ENCODE measurements around the gene UTS2R.
"Not testable (repeated sequence)": the region's sequence is repeated elsewhere in the genome, so short reads cannot be mapped to it uniquely, and the experiment has no call there.

Gene UTS2R

GRCh38 chr17:82334622-82335394, 36.8 kb upstream of the UTS2R start:
- no peak for DNase-seq

- no peak for DNase-seq
Measured at GRCh38 chr17:82338858-82339633, 32.5 kb upstream of the UTS2R start.

GRCh38 chr17:82339634-82340580, 31.7 kb upstream of the UTS2R start:
- DNase-seq, result no peak

GRCh38 chr17:82342361-82343079, 29.0 kb upstream of the UTS2R start:
- DNase-seq, result no peak

GRCh38 chr17:82343560-82343959, 28.0 kb upstream of the UTS2R start:
- no peak for DNase-seq

GRCh38 chr17:82344175-82344907, 27.2 kb upstream of the UTS2R start:
- DNase-seq, result no peak

- DNase-seq, result no peak
Measured at GRCh38 chr17:82345151-82345976, 26.2 kb upstream of the UTS2R start.

- no peak for DNase-seq
Measured at GRCh38 chr17:82346342-82347300, 24.9 kb upstream of the UTS2R start.

GRCh38 chr17:82347994-82348393, 23.6 kb upstream of the UTS2R start:
- DNase-seq, result not testable (repeated sequence)

GRCh38 chr17:82348434-82348833, 23.1 kb upstream of the UTS2R start:
- DNase-seq, result no peak

- no peak for DNase-seq
Measured at GRCh38 chr17:82348866-82349265, 22.7 kb upstream of the UTS2R start.

- no peak for DNase-seq
Measured at GRCh38 chr17:82349287-82349701, 22.3 kb upstream of the UTS2R start.

- DNase-seq, result no peak
Measured at GRCh38 chr17:82350182-82351030, 21.2 kb upstream of the UTS2R start.

GRCh38 chr17:82351254-82351712, 20.3 kb upstream of the UTS2R start:
- no peak for DNase-seq

- DNase-seq, result peak; percentile 94
Measured at GRCh38 chr17:82351713-82352488, 19.7 kb upstream of the UTS2R start.

- DNase-seq, result no peak
Measured at GRCh38 chr17:82353484-82353883, 18.1 kb upstream of the UTS2R start.

- no peak for DNase-seq
Measured at GRCh38 chr17:82354804-82355308, 16.7 kb upstream of the UTS2R start.
